Skeletal muscle tissue (tissue), 4 donors: ENCODE results near the gene RHOT1. TPM values are rescaled to one million over a fixed set of nuclear protein-coding genes. Genes with fewer than 3 reads are reported as not detected.
A peak's percentile ranks its signal among the peaks of the same experiment; 100 is the strongest.

ENCODE experiments used
- H3K27ac ChIP-seq: one replicate; pipeline ENCODE4 v1.7.0; 2013; ENCODE audit warnings: mild to moderate bottlenecking, low read depth, low read length, inconsistent platforms
- H3K27me3 ChIP-seq, 3 donors: one replicate each; pipeline ENCODE4 v1.7.0; 2013; ENCODE audit warnings: low read length in 3 of 3; ENCODE audit not compliant: control insufficient read depth in 3 of 3, insufficient read depth in 3 of 3
- H3K36me3 ChIP-seq, 3 donors: one replicate each; pipeline ENCODE4 v1.7.0; 2013; ENCODE audit warnings: low read length in 3 of 3; ENCODE audit not compliant: control insufficient read depth in 3 of 3, insufficient read depth in 3 of 3
- H3K4me1 ChIP-seq, 3 donors: one replicate each; pipeline ENCODE4 v1.7.0; 2013; ENCODE audit warnings: low read length in 3 of 3, mild to moderate bottlenecking in 3 of 3; ENCODE audit not compliant: control insufficient read depth in 3 of 3, insufficient read depth in 3 of 3
- H3K4me3 ChIP-seq, 3 donors: one replicate each; pipeline ENCODE4 v1.7.0; 2013; ENCODE audit warnings: low read length in 3 of 3
- H3K9ac ChIP-seq, 3 donors: one replicate each; pipeline ENCODE4 v1.7.0; 2013; ENCODE audit warnings: low read length in 3 of 3, mild to moderate bottlenecking in 3 of 3, moderate library complexity in 2 of 3, low read depth in 1 of 3
- H3K9me3 ChIP-seq, 3 donors: one replicate each; pipeline ENCODE4 v1.7.0; 2013; ENCODE audit warnings: low read length in 3 of 3; ENCODE audit not compliant: control insufficient read depth in 3 of 3
- total RNA-seq: library from RNA; depleted of rRNA; stranded (reverse); fragments of >200 nt; gene quantifications from one replicate; pipeline ENCODE4 v1.2.3, GENCODE V29; 2014
- donor health status: Osteomylitis.

RHOT1 gene
- total RNA-seq, 1 donor from 2014 or later = 51.1 TPM

GRCh38 chr17:32264140-32264799, 122.0 kb downstream of the RHOT1 start:
- Histone ChIP-seq H3K4me3 (no peak overlapping the region), H3K27me3 (peaks cover 36 to 49% (median 43%) of the 10 kb centered on the region in 3 donors), H3K9me3 (no peaks in the 10 kb centered on the region), H3K9ac (no peak overlapping the region), H3K27ac (no peak overlapping the region), H3K36me3 (no peaks in the 10 kb centered on the region), H3K4me1 (peaks cover 15 to 19% (median 19%) of the 10 kb centered on the region in 3 donors)

GRCh38 chr17:32264823-32265191, 122.5 kb downstream of the RHOT1 start:
- peaks cover 36 to 54% (median 46%) of the 10 kb centered on the region in 3 donors for H3K27me3 ChIP-seq
- H3K4me1 ChIP-seq = peaks cover 15 to 19% (median 19%) of the 10 kb centered on the region in 3 donors
- no peak overlapping the region for H3K27ac ChIP-seq
- no peaks in the 10 kb centered on the region for H3K36me3 ChIP-seq
- no peaks in the 10 kb centered on the region for H3K9me3 ChIP-seq
- H3K4me3 ChIP-seq = peak overlapping the region in 2 of 3 donors; percentile 32 to 43
- H3K9ac ChIP-seq = peak overlapping the region; percentile 19 to 51 (median 23)

GRCh38 chr17:32265192-32265923, 123.1 kb downstream of the RHOT1 start, which contains the start of gene RHBDL3:
Gene RHBDL3, plus strand, starts transcription at chr17:32265832. Its CDS starts 358 bp downstream, at chr17:32266190.
- Histone ChIP-seq H3K4me1 (peaks cover 15 to 19% (median 19%) of the 10 kb centered on the region in 3 donors), H3K27me3 (peaks cover 36 to 60% (median 50%) of the 10 kb centered on the region in 3 donors), H3K4me3 (peak within 1 kb of the TSS; percentile 43 to 69 (median 64)), H3K36me3 (no peaks in the 10 kb centered on the region), H3K27ac (no peak within 1 kb of the TSS), H3K9ac (peak within 1 kb of the TSS; percentile 50 to 69 (median 51)), H3K9me3 (no peaks in the 10 kb centered on the region)

- Histone ChIP-seq H3K4me1 (peaks cover 15 to 19% (median 19%) of the 10 kb centered on the region in 3 donors), H3K9ac (peak overlapping the region in 1 of 3 donors; percentile 69), H3K4me3 (peak overlapping the region; percentile 30 to 69 (median 64)), H3K27ac (no peak overlapping the region), H3K27me3 (peaks cover 36 to 62% (median 53%) of the 10 kb centered on the region in 3 donors), H3K36me3 (no peaks in the 10 kb centered on the region), H3K9me3 (no peaks in the 10 kb centered on the region)
Measured at GRCh38 chr17:32266051-32266388, 123.7 kb downstream of the RHOT1 start.

- Histone ChIP-seq H3K9ac (peak overlapping the region in 2 of 3 donors; percentile 50 to 69), H3K4me3 (peak overlapping the region; percentile 30 to 69 (median 64)), H3K27ac (no peak overlapping the region), H3K4me1 (peaks cover 15 to 19% (median 19%) of the 10 kb centered on the region in 3 donors), H3K36me3 (no peaks in the 10 kb centered on the region), H3K27me3 (peaks cover 37 to 60% (median 58%) of the 10 kb centered on the region in 3 donors), H3K9me3 (no peaks in the 10 kb centered on the region)
Measured at GRCh38 chr17:32266389-32267301, 124.3 kb downstream of the RHOT1 start.

- Histone ChIP-seq H3K36me3 (no peaks in the 10 kb centered on the region), H3K27me3 (peaks cover 38 to 62% (median 59%) of the 10 kb centered on the region in 3 donors), H3K27ac (no peak overlapping the region), H3K9ac (no peak overlapping the region), H3K4me3 (no peak overlapping the region), H3K4me1 (peaks cover 15 to 19% (median 19%) of the 10 kb centered on the region in 3 donors), H3K9me3 (no peaks in the 10 kb centered on the region)
Measured at GRCh38 chr17:32267690-32268205, 125.4 kb downstream of the RHOT1 start.

GRCh38 chr17:32268734-32269288, 126.5 kb downstream of the RHOT1 start:
- Histone ChIP-seq H3K36me3 (no peaks in the 10 kb centered on the region), H3K27ac (no peak overlapping the region), H3K9me3 (no peaks in the 10 kb centered on the region), H3K4me1 (peaks cover 15 to 19% (median 19%) of the 10 kb centered on the region in 3 donors), H3K4me3 (no peak overlapping the region), H3K9ac (no peak overlapping the region), H3K27me3 (peaks cover 39 to 64% (median 61%) of the 10 kb centered on the region in 3 donors)

- H3K4me1 ChIP-seq = peaks cover 15 to 19% (median 19%) of the 10 kb centered on the region in 3 donors
- H3K36me3 ChIP-seq = no peaks in the 10 kb centered on the region
- no peak overlapping the region for H3K4me3 ChIP-seq
- no peak overlapping the region for H3K9ac ChIP-seq
- H3K27me3 ChIP-seq = peaks cover 39 to 68% (median 64%) of the 10 kb centered on the region in 3 donors
- H3K27ac ChIP-seq = no peak overlapping the region
- no peaks in the 10 kb centered on the region for H3K9me3 ChIP-seq
Measured at GRCh38 chr17:32269377-32269776, 127.1 kb downstream of the RHOT1 start.

GRCh38 chr17:32271844-32272243, 129.5 kb downstream of the RHOT1 start:
- no peak overlapping the region for H3K9ac ChIP-seq
- no peaks in the 10 kb centered on the region for H3K9me3 ChIP-seq
- H3K27ac ChIP-seq = no peak overlapping the region
- H3K27me3 ChIP-seq = peaks cover 32 to 72% (median 57%) of the 10 kb centered on the region in 3 donors
- no peaks in the 10 kb centered on the region for H3K36me3 ChIP-seq
- peaks cover 5 to 15% (median 6%) of the 10 kb centered on the region in 3 donors for H3K4me1 ChIP-seq
- no peak overlapping the region for H3K4me3 ChIP-seq
